ENCODE results near the gene SLMAP. TPM values are rescaled to one million over a fixed set of nuclear protein-coding genes. Genes with fewer than 3 reads are reported as not detected.

SLMAP gene
- polyA plus RNA-seq, 1 donor (not counting 4 experiments of a cell fraction or from before 2014, with no cell fraction given): 58.0 TPM

- H4K20me1 ChIP-seq (ENCODE audit: control insufficient read depth, extremely low read depth, insufficient read depth, low read length): no peaks in the 10 kb centered on the region
- H3K4me3 ChIP-seq (ENCODE audit: control insufficient read depth in 2 of 3, extremely low read depth in 1 of 3, insufficient read depth in 2 of 3, low read depth in 1 of 3, low read length in 3 of 3): no peak overlapping the region
- FAIRE-seq (peak; percentile 9), DNase-seq (ENCODE audit: low read depth, low spot score) (no peak)
- no peaks in the 10 kb centered on the region for H3K79me2 ChIP-seq (ENCODE audit: control insufficient read depth, insufficient read depth, low read length)
- TF ChIP-seq EZH2 (IDR thresholded peaks at IDR 0.05; ENCODE audit: low read length): no peak
- TF ChIP-seq, protein P1, sequence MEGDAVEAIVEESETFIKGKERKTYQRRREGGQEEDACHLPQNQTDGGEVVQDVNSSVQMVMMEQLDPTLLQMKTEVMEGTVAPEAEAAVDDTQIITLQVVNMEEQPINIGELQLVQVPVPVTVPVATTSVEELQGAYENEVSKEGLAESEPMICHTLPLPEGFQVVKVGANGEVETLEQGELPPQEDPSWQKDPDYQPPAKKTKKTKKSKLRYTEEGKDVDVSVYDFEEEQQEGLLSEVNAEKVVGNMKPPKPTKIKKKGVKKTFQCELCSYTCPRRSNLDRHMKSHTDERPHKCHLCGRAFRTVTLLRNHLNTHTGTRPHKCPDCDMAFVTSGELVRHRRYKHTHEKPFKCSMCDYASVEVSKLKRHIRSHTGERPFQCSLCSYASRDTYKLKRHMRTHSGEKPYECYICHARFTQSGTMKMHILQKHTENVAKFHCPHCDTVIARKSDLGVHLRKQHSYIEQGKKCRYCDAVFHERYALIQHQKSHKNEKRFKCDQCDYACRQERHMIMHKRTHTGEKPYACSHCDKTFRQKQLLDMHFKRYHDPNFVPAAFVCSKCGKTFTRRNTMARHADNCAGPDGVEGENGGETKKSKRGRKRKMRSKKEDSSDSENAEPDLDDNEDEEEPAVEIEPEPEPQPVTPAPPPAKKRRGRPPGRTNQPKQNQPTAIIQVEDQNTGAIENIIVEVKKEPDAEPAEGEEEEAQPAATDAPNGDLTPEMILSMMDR (optimal IDR thresholded peaks at IDR 0.05 in 1 of 3, IDR thresholded peaks at IDR 0.05 in 1 of 3, conservative IDR thresholded peaks at IDR 0.05 in 1 of 3; ENCODE audit: extremely low read depth in 1 of 3, insufficient read depth in 2 of 3, low read length in 3 of 3): no peak
- peaks cover 4 to 10% of the 10 kb centered on the region in 2 experiments for H3K36me3 ChIP-seq (ENCODE audit: control insufficient read depth in 2 of 2, extremely low read depth in 1 of 2, insufficient read depth in 2 of 2, low read length in 2 of 2)
- no peak overlapping the region for H3K9ac ChIP-seq (ENCODE audit: control insufficient read depth, extremely low read depth, insufficient read depth, low read length)
- dilution Hi-C loops (cut with MboI; ENCODE audit: extremely low pct_ligation_motif_present, low sequenced_read_pairs): no loop called here
- H3K4me1 ChIP-seq (ENCODE audit: control insufficient read depth, extremely low read depth, insufficient read depth, low read length): no peaks in the 10 kb centered on the region
- H3K4me2 ChIP-seq (ENCODE audit: control insufficient read depth, extremely low read depth, insufficient read depth, low read depth, low read length): no peak overlapping the region
- H3K9me1 ChIP-seq (ENCODE audit: control insufficient read depth, extremely low read depth, insufficient read depth, low read length): no peaks in the 10 kb centered on the region
- H3K9me3 ChIP-seq (ENCODE audit: control insufficient read depth, low read depth, low read length): no peaks in the 10 kb centered on the region
- no peaks in the 10 kb centered on the region for H3K27me3 ChIP-seq (ENCODE audit: control insufficient read depth, extremely low read depth, insufficient read depth, low read length)
- no peak overlapping the region for H3K27ac ChIP-seq (ENCODE audit: control insufficient read depth, insufficient read depth, low read length)
- H2AFZ ChIP-seq (ENCODE audit: control insufficient read depth, low read length): no peak overlapping the region
Observed at GRCh38 chr3:57903124-57903890, 147.2 kb downstream of the SLMAP start.

DNA sequence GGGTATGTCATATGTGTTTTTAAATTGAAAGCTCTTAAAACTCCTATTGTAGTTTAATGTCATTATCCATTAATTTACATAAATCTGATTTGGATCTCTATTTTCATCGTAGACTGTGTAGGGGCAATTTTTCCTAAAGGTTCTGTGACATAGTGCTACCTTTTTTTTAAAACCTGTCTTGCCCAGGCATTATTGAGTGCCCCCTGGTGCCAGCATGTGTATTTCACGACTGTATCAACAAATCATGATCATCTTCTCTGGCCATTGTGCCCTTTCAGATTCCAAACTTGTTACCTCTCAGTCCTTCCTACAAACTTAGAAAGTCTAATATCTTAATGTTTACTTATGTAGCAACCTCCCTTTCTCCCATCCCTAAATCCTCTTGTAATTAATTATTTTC, 154.9 kb downstream of the SLMAP start:
- DNase-seq (ENCODE audit: low read depth, low spot score) (no peak), FAIRE-seq (peak; percentile 59)
- Histone ChIP-seq H2AFZ (ENCODE audit: control insufficient read depth, low read length) (no peak overlapping the region), H3K9ac (ENCODE audit: control insufficient read depth, extremely low read depth, insufficient read depth, low read length) (no peak overlapping the region), H3K27me3 (ENCODE audit: control insufficient read depth, extremely low read depth, insufficient read depth, low read length) (no peaks in the 10 kb centered on the region), H4K20me1 (ENCODE audit: control insufficient read depth, extremely low read depth, insufficient read depth, low read length) (no peaks in the 10 kb centered on the region), H3K4me2 (ENCODE audit: control insufficient read depth, extremely low read depth, insufficient read depth, low read depth, low read length) (no peak overlapping the region), H3K79me2 (ENCODE audit: control insufficient read depth, insufficient read depth, low read length) (no peaks in the 10 kb centered on the region), H3K4me1 (ENCODE audit: control insufficient read depth, extremely low read depth, insufficient read depth, low read length) (no peaks in the 10 kb centered on the region), H3K4me3 (ENCODE audit: control insufficient read depth in 2 of 3, extremely low read depth in 1 of 3, insufficient read depth in 2 of 3, low read depth in 1 of 3, low read length in 3 of 3) (no peak overlapping the region), H3K36me3 (ENCODE audit: control insufficient read depth in 2 of 2, extremely low read depth in 1 of 2, insufficient read depth in 2 of 2, low read length in 2 of 2) (peaks cover 11 to 22% of the 10 kb centered on the region in 2 experiments), H3K27ac (ENCODE audit: control insufficient read depth, insufficient read depth, low read length) (no peak overlapping the region), H3K9me1 (ENCODE audit: control insufficient read depth, extremely low read depth, insufficient read depth, low read length) (no peaks in the 10 kb centered on the region), H3K9me3 (ENCODE audit: control insufficient read depth, low read depth, low read length) (no peaks in the 10 kb centered on the region)
- dilution Hi-C loops (cut with MboI; ENCODE audit: extremely low pct_ligation_motif_present, low sequenced_read_pairs): no loop called here
- TF ChIP-seq, protein P1 (optimal IDR thresholded peaks at IDR 0.05 in 1 of 3, IDR thresholded peaks at IDR 0.05 in 1 of 3, conservative IDR thresholded peaks at IDR 0.05 in 1 of 3; ENCODE audit: extremely low read depth in 1 of 3, insufficient read depth in 2 of 3, low read length in 3 of 3): peak; percentile 9 to 57 (median 39)
- no peak for TF ChIP-seq EZH2 (IDR thresholded peaks at IDR 0.05; ENCODE audit: low read length)
